SK-N-MC (cell line): ENCODE data around the gene SP5.

Source experiments
- EZH2 ChIP-seq: fragments of 200-600 bp; sonication (generic); IDR thresholded peaks from one replicate; pipeline ENCODE4 v1.6.1; 2017; ENCODE audit warnings: antibody characterized with exemption
- FOXP2 ChIP-seq: optimal IDR thresholded peaks from 2 replicates; pipeline ENCODE3; 2011; ENCODE audit warnings: mild to moderate bottlenecking, moderate library complexity; ENCODE audit not compliant: insufficient read depth; ENCODE audit errors: extremely low read length, control extremely low read depth
- POLR2AphosphoS5 ChIP-seq: IDR thresholded peaks from 2 replicates; pipeline ENCODE4 v1.6.1; 2012; ENCODE audit warnings: mild to moderate bottlenecking, low read depth, low read length, borderline replicate concordance

DNA sequence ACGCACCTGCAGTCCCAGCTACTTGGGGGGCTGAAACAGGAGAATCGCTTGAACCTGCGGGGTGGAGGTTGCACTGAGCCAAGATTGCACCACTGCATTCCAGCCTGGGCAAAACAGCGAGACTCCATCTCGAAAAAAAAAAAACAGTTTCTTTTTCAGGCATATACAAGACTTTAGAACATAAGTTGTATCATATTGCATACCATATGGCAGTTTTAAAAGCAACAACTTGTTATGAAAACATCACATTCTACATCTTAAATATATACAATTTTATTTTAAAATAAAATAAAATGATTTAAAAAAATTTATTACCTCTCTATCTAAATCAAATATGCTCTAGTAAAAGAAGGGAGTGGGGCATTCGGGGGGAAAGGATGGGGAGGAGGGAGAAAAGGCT is 39.4 kb upstream of the SP5 start:
- TF ChIP-seq EZH2 (no peak), POLR2AphosphoS5 (no peak), FOXP2 (no peak)
